Stimulated activated CD4-positive, alpha-beta T cell treated with anti-CD3 and anti-CD28 coated beads, Interleukin-4, amount 100 ng/mL, for 1 hour (primary cell): ENCODE data around the gene FAM90A26.
"Not testable (repeated sequence)": the region's sequence is repeated elsewhere in the genome, so short reads cannot be mapped to it uniquely, and the experiment has no call there.

Experiments
- DNase-seq: peaks from one replicate; pipeline ENCODE4 v3.0.0-alpha.2; 2020

FAM90A26 gene

DNA sequence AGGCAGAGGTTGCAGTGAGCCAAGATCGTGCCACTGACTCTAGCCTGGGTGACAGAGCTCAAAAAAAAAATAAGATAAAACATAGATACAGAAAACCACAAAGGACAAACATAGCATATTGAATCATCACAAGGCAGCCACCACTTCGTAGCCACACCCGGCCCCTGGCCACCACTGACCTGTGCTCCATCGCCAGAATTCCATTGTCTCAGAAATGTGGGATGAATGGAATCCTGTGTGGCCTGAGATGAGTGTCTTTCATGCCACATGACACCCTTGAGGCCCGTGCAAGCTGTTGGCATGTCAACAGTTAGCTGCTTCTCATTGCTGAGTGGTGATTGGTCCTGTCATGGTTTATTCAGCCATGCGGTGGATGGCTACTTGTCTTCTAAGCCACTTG, 10.2 kb upstream of the FAM90A26 start:
- DNase-seq = not testable (repeated sequence)

DNA sequence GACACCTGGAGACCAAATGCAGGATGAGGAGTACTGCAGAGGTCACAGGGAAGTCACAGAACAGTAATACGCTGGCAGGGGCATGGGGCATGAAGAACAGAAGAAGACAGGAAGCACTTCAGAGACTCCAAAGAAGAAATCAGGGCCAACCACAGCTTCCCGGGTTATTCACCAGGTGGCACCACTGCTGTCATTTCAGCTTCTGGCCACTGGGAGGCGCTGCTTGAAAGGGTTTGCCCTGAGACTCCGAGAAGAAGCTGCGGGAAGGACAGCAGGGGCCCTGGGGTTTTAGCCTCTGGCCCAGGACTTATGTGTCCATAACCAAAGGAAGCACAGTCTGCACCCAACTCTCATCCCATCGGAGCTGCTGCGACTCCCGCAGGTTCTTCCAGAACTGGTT, 4.2 kb upstream of the FAM90A26 start:
- DNase-seq = not testable (repeated sequence)

DNA sequence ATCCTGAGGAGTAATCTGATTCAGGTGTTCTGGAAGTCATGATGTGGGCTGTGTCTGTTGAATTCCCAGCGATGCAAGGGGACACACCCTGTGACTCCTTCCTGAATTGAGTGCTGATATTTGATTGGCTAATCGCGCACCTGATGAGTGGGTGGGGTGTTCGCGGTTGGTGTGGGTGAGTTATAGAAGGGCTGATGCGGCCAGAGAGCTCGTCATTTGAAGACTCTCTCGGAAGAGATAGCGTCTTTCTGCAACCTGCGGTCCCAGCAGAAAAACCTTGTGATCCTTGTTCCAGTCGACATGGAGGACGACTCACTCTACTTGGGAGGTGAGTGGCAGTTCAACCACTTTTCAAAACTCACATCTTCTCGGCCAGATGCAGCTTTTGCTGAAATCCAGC, 40.1 kb downstream of the FAM90A26 start, which contains the start of gene USP17L10:
TSS of gene USP17L10 (plus strand) at position 301 of the 400 bp plus-strand sequence. CDS start at position 301, 0 bp downstream.
- DNase-seq = not testable (repeated sequence)

DNA sequence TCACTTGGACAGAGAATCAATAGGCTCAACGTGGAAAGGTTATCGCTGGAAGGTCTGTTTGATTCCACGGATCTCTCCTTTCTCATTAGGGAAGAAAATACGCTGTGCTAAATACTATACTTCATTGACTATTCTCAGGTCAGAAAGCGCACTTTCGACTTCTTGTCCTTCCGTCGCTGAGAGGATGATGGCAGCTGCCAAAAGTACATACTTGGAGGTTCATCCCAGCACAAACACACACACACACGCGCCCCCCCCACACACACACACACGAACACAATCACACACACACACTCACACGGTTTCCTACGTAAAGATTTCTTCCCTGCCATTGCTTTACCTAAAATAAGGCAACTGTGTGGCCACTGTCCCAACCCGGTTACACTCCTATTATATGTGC, 44.5 kb downstream of the FAM90A26 start:
- not testable (repeated sequence) for DNase-seq

DNA sequence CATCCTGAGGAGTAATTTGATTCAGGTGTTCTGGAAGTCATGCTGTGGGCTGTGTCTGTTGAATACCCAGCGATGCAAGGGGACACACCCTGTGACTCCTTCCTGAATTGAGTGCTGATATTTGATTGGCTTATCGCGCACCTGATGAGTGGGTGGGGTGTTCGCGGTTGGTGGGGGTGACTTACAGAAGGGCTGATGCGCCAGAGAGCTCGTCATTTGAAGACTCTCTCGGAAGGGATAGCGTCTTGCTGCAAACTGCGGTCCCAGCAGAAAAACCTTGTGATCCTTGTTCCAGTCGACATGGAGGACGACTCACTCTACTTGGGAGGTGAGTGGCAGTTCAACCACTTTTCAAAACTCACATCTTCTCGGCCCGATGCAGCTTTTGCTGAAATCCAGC, 44.9 kb downstream of the FAM90A26 start, which contains the start of gene USP17L11:
TSS of gene USP17L11 (plus strand) at position 301 of the 400 bp plus-strand sequence. CDS start at position 301, 0 bp downstream.
- not testable (repeated sequence) for DNase-seq

DNA sequence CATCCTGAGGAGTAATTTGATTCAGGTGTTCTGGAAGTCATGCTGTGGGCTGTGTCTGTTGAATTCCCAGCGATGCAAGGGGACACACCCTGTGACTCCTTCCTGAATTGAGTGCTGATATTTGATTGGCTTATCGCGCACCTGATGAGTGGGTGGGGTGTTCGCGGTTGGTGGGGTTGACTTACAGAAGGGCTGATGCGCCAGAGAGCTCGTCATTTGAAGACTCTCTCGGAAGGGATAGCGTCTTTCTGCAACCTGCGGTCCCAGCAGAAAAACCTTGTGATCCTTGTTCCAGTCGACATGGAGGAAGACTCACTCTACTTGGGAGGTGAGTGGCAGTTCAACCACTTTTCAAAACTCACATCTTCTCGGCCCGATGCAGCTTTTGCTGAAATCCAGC, 49.6 kb downstream of the FAM90A26 start, which contains the start of gene USP17L12:
TSS of gene USP17L12 (plus strand) at position 301 of the 400 bp plus-strand sequence. CDS start at position 301, 0 bp downstream.
- DNase-seq = not testable (repeated sequence)

DNA sequence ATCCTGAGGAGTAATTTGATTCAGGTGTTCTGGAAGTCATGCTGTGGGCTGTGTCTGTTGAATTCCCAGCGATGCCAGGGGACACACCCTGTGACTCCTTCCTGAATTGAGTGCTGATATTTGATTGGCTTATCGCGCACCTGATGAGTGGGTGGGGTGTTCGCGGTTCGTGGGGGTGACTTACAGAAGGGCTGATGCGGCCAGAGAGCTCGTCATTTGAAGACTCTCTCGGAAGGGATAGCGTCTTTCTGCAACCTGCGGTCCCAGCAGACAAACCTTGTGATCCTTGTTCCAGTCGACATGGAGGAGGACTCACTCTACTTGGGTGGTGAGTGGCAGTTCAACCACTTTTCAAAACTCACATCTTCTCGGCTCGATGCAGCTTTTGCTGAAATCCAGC, 54.4 kb downstream of the FAM90A26 start, which contains the start of gene USP17L13:
TSS of gene USP17L13 (plus strand) at position 301 of the 400 bp plus-strand sequence. CDS start at position 301, 0 bp downstream.
- DNase-seq = not testable (repeated sequence)
